ENCODE results near the gene PPP1R8. TPM values are rescaled to one million over a fixed set of nuclear protein-coding genes. Genes with fewer than 3 reads are reported as not detected.

The PPP1R8 gene
- total RNA-seq, 1 donor from 2014 or later, result 61.7 TPM

GRCh38 chr1:27894521-27894920 is 63.9 kb downstream of the PPP1R8 start:
- DNase-seq (ENCODE audit: low read depth), result no peak

Other genes starting within 250 kb of the PPP1R8 start
- gene AHDC1, start 226.6 kb upstream of the PPP1R8 start, total RNA-seq, result 2.6 and 15.4 TPM in 2 replicates
- 0.10 TPM in 1 of 2 replicates, not detected in the other for gene FGR, start 195.6 kb upstream of the PPP1R8 start, total RNA-seq
- 20.9 and 63.6 TPM in 2 replicates for gene IFI6, start 158.6 kb upstream of the PPP1R8 start, total RNA-seq
- 12.0 and 14.8 TPM in 2 replicates for gene FAM76A, start 104.8 kb upstream of the PPP1R8 start, total RNA-seq
- gene STX12, start 57.6 kb upstream of the PPP1R8 start, total RNA-seq, result 66.0 and 75.5 TPM in 2 replicates
- gene THEMIS2, start 41.8 kb downstream of the PPP1R8 start, total RNA-seq, result 9.3 and 37.5 TPM in 2 replicates
- gene RPA2, start 83.8 kb downstream of the PPP1R8 start, total RNA-seq, result 24.8 and 30.0 TPM in 2 replicates
- gene SMPDL3B, start 104.2 kb downstream of the PPP1R8 start, total RNA-seq, result 9.5 and 17.9 TPM in 2 replicates
- gene XKR8, start 129.2 kb downstream of the PPP1R8 start, total RNA-seq, result 4.2 and 6.3 TPM in 2 replicates

Measured in renal cortical epithelial cell (primary cell).